Gastroesophageal sphincter (tissue), 3 donors: Measurements from ENCODE around the gene ZNF101.

Source experiments
- EP300 ChIP-seq: sonication (generic); formaldehyde crosslinking; IDR thresholded peaks from one replicate; pipeline ENCODE4 v1.6.1; 2017; ENCODE audit warnings: antibody characterized with exemption, mild to moderate bottlenecking
- POLR2A ChIP-seq, 2 donors: fragments of 450-650 bp; IDR thresholded peaks; one replicate each; pipeline ENCODE4 v1.6.1; 2017; ENCODE audit warnings: antibody characterized with exemption in 2 of 2, mild to moderate bottlenecking in 2 of 2, moderate library complexity in 1 of 2
- POLR2AphosphoS5 ChIP-seq: sonication (generic); formaldehyde crosslinking; IDR thresholded peaks from one replicate; pipeline ENCODE4 v1.6.1; 2017; ENCODE audit warnings: antibody characterized with exemption
- TF ChIP-seq, protein P1 (sequence below), 4 experiments: fragments of 200-600 bp in 2 of 4; fragments of 450-650 bp in 2 of 4; sonication (generic) in 1 of 4; IDR thresholded peaks; one replicate each; pipeline ENCODE4 v1.5.1; 2017 to 2019; ENCODE audit warnings: antibody characterized with exemption in 4 of 4, mild to moderate bottlenecking in 2 of 4, moderate library complexity in 2 of 4

- TF ChIP-seq POLR2A (IDR thresholded peaks at IDR 0.05) (no peak), POLR2AphosphoS5 (no peak), EP300 (no peak)
- TF ChIP-seq, protein P1, sequence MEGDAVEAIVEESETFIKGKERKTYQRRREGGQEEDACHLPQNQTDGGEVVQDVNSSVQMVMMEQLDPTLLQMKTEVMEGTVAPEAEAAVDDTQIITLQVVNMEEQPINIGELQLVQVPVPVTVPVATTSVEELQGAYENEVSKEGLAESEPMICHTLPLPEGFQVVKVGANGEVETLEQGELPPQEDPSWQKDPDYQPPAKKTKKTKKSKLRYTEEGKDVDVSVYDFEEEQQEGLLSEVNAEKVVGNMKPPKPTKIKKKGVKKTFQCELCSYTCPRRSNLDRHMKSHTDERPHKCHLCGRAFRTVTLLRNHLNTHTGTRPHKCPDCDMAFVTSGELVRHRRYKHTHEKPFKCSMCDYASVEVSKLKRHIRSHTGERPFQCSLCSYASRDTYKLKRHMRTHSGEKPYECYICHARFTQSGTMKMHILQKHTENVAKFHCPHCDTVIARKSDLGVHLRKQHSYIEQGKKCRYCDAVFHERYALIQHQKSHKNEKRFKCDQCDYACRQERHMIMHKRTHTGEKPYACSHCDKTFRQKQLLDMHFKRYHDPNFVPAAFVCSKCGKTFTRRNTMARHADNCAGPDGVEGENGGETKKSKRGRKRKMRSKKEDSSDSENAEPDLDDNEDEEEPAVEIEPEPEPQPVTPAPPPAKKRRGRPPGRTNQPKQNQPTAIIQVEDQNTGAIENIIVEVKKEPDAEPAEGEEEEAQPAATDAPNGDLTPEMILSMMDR (IDR thresholded peaks at IDR 0.05): no peak
Measured at GRCh38 chr19:19710506-19710905, 41.9 kb downstream of the ZNF101 start.
